ENCODE measurements around the gene SPNS3.

GRCh38 chr17:4407216-4407615 lies 26.5 kb upstream of the SPNS3 start:
- TF ChIP-seq CTCF (IDR thresholded peaks at IDR 0.05) (no peak), POLR2A (IDR thresholded peaks at IDR 0.05) (no peak), POLR2AphosphoS5 (IDR thresholded peaks at IDR 0.05) (no peak)

Data from gastroesophageal sphincter (tissue), 3 donors.